GM19468 (cell line): Measurements from ENCODE around the gene PKP4.
"Not testable (repeated sequence)": the region's sequence is repeated elsewhere in the genome, so short reads cannot be mapped to it uniquely, and the experiment has no call there.

Source experiments
- ATAC-seq: cut with Tn5 transposase; IDR thresholded peaks from one replicate; pipeline ENCODE4 v1.9.1; 2021; ENCODE audit warnings: mild to moderate bottlenecking, moderate library complexity, moderate number of reproducible peaks; ENCODE audit not compliant: unreplicated experiment; ENCODE audit errors: extremely low read depth

The PKP4 gene

GRCh38 chr2:158467248-158467647 lies 10.5 kb downstream of the PKP4 start:
- ATAC-seq, result no peak

- not testable (repeated sequence) for ATAC-seq
Measured at GRCh38 chr2:158472829-158473228, 16.1 kb downstream of the PKP4 start.

- ATAC-seq, result not testable (repeated sequence)
Measured at GRCh38 chr2:158473300-158473699, 16.5 kb downstream of the PKP4 start.

GRCh38 chr2:158473719-158474392 lies 17.1 kb downstream of the PKP4 start:
- ATAC-seq, result no peak

GRCh38 chr2:158474526-158475011 lies 17.8 kb downstream of the PKP4 start:
- not testable (repeated sequence) for ATAC-seq

GRCh38 chr2:158477202-158477601 lies 20.4 kb downstream of the PKP4 start:
- no peak for ATAC-seq

GRCh38 chr2:158478237-158478636 lies 21.5 kb downstream of the PKP4 start:
- no peak for ATAC-seq

GRCh38 chr2:158478816-158479215 lies 22.1 kb downstream of the PKP4 start:
- no peak for ATAC-seq

- ATAC-seq, result no peak
Measured at GRCh38 chr2:158481116-158481515, 24.4 kb downstream of the PKP4 start.

- ATAC-seq, result no peak
Measured at GRCh38 chr2:158482594-158482993, 25.8 kb downstream of the PKP4 start.

- no peak for ATAC-seq
Measured at GRCh38 chr2:158484892-158485556, 28.3 kb downstream of the PKP4 start.

- no peak for ATAC-seq
Measured at GRCh38 chr2:158486150-158486969, 29.6 kb downstream of the PKP4 start.

GRCh38 chr2:158486970-158487325 lies 30.2 kb downstream of the PKP4 start:
- no peak for ATAC-seq

GRCh38 chr2:158487419-158487818 lies 30.7 kb downstream of the PKP4 start:
- ATAC-seq, result no peak

- ATAC-seq, result no peak
Measured at GRCh38 chr2:158488442-158489216, 31.9 kb downstream of the PKP4 start.

- no peak for ATAC-seq
Measured at GRCh38 chr2:158489366-158490112, 32.8 kb downstream of the PKP4 start.

GRCh38 chr2:158491072-158491471 lies 34.3 kb downstream of the PKP4 start:
- ATAC-seq, result no peak

- no peak for ATAC-seq
Measured at GRCh38 chr2:158493458-158493857, 36.7 kb downstream of the PKP4 start.

GRCh38 chr2:158495175-158495574 lies 38.4 kb downstream of the PKP4 start:
- no peak for ATAC-seq

GRCh38 chr2:158496986-158497385 lies 40.2 kb downstream of the PKP4 start:
- ATAC-seq, result no peak
